ENCODE results near the gene NHLH1. TPM values are rescaled to one million over a fixed set of nuclear protein-coding genes. Genes with fewer than 3 reads are reported as not detected.
"Not testable (repeated sequence)": the region's sequence is repeated elsewhere in the genome, so short reads cannot be mapped to it uniquely, and the experiment has no call there.

Gene NHLH1
- total RNA-seq, 5 donors from 2014 or later (not counting 1 experiment from before 2014, with no cell fraction given) = 0.16 to 0.38 (median 0.38) TPM; not detected in 2

- H3K4me3 ChIP-seq (ENCODE audit: control insufficient read depth in 1 of 2, extremely low read depth in 1 of 2, low read length in 1 of 2); DNase-seq; H3K9me3 ChIP-seq; H3K27me3 ChIP-seq (replicated peaks in 1 of 2; ENCODE audit: control insufficient read depth in 2 of 2, extremely low read depth in 1 of 2, insufficient read depth in 2 of 2, low read length in 1 of 2); POLR2A ChIA-PET; H3K4me1 Mint-ChIP-seq; H3K27ac Mint-ChIP-seq; H3K27ac ChIP-seq (ENCODE audit: low read length); H3K36me3 Mint-ChIP-seq; H3K27me3 Mint-ChIP-seq; CTCF ChIA-PET; ATAC-seq (replicated peaks in 1 of 4); H3K4me3 Mint-ChIP-seq; H3K9me3 Mint-ChIP-seq; H3K4me1 ChIP-seq (ENCODE audit: control insufficient read depth in 1 of 2, extremely low read depth in 1 of 2, insufficient read depth in 2 of 2, low read length in 2 of 2); H3K36me3 ChIP-seq (ENCODE audit: control insufficient read depth in 2 of 2, extremely low read depth in 1 of 2, insufficient read depth in 1 of 2, low read length in 1 of 2): not testable (repeated sequence)
- no CpG with 5 or more reads among the region's 2 CpGs for WGBS (ENCODE audit: insufficient coverage)
Measured at GRCh38 chr1:160384812-160385211, 17.9 kb downstream of the NHLH1 start.

GRCh38 chr1:160388406-160388805 is 21.5 kb downstream of the NHLH1 start:
- CTCF ChIA-PET = interaction anchor here in 1 of 2 donors (0.6 kb wide), 1 partner anchor 1289 kb away, joined by 3 read pairs; no protein-coding TSS in a partner anchor
- not testable (repeated sequence) for H3K27ac Mint-ChIP-seq, H3K4me3 Mint-ChIP-seq

DNA sequence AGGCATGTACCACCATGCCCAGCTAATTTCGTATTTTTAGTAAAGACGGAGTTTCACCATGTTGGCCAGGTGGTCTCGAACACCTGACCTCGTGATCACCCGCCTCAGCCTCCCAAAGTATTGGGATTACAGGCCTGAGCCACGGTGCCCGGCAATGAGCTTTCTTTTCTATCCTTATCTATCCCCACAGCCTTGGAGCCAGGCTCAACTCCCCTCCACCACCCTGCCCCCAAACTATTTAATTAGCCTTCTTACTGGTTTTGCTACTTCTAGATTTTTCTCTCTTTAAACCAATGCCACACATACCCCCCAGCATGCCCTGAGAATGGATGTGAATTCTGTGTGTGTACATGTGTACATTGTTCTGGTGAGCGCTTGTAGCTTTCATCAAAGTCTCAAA is 27.8 kb downstream of the NHLH1 start:
- CTCF ChIA-PET = interaction anchor here (0.5 to 0.7 kb wide), 4 partner anchors 24 to 379 kb away, joined by 3 to 4 read pairs (median 3); partner anchors contain the start of gene SLAMF6 (in 1 of the 2)
- no peak overlapping the region for H3K27ac Mint-ChIP-seq
- no peaks in the 10 kb centered on the region for H3K36me3 ChIP-seq (ENCODE audit: control insufficient read depth in 2 of 2, extremely low read depth in 1 of 2, insufficient read depth in 1 of 2, low read length in 1 of 2)
- H3K4me1 ChIP-seq (ENCODE audit: control insufficient read depth in 1 of 2, extremely low read depth in 1 of 2, insufficient read depth in 2 of 2, low read length in 2 of 2) = peaks cover 0 to under 1% of the 10 kb centered on the region in 2 experiments
- H3K27me3 ChIP-seq (replicated peaks in 1 of 2; ENCODE audit: control insufficient read depth in 2 of 2, extremely low read depth in 1 of 2, insufficient read depth in 2 of 2, low read length in 1 of 2) = peaks cover 0 to 18% of the 10 kb centered on the region in 2 experiments
- peaks cover 3 to 15% of the 10 kb centered on the region in 2 donors for H3K27me3 Mint-ChIP-seq
- no peak for DNase-seq
- peaks cover 0 to 4% (median 0%) of the 10 kb centered on the region in 3 donors for H3K4me1 Mint-ChIP-seq
- no peaks in the 10 kb centered on the region for H3K36me3 Mint-ChIP-seq
- no peak overlapping the region for H3K27ac ChIP-seq (ENCODE audit: low read length)
- POLR2A ChIA-PET = no interaction called here
- no peak overlapping the region for H3K4me3 Mint-ChIP-seq
- no peaks in the 10 kb centered on the region for H3K9me3 ChIP-seq
- H3K4me3 ChIP-seq (ENCODE audit: control insufficient read depth in 1 of 2, extremely low read depth in 1 of 2, low read length in 1 of 2) = no peak overlapping the region
- WGBS (ENCODE audit: insufficient coverage) = 72% methylated on average over 7 of the region's 8 CpGs
- no peaks in the 10 kb centered on the region for H3K9me3 Mint-ChIP-seq
- no peak for ATAC-seq (replicated peaks in 1 of 4)

More at GRCh38 chr1:160388406-160388805, 21.5 kb downstream of the NHLH1 start:
- H3K9me3 ChIP-seq; ATAC-seq (replicated peaks in 1 of 4); POLR2A ChIA-PET; H3K36me3 ChIP-seq (ENCODE audit: control insufficient read depth in 2 of 2, extremely low read depth in 1 of 2, insufficient read depth in 1 of 2, low read length in 1 of 2); H3K4me3 ChIP-seq (ENCODE audit: control insufficient read depth in 1 of 2, extremely low read depth in 1 of 2, low read length in 1 of 2); H3K36me3 Mint-ChIP-seq; H3K4me1 ChIP-seq (ENCODE audit: control insufficient read depth in 1 of 2, extremely low read depth in 1 of 2, insufficient read depth in 2 of 2, low read length in 2 of 2); H3K4me1 Mint-ChIP-seq; H3K27me3 ChIP-seq (replicated peaks in 1 of 2; ENCODE audit: control insufficient read depth in 2 of 2, extremely low read depth in 1 of 2, insufficient read depth in 2 of 2, low read length in 1 of 2); H3K27ac ChIP-seq (ENCODE audit: low read length); DNase-seq; H3K9me3 Mint-ChIP-seq: not testable (repeated sequence)
- peaks cover 11 to 21% of the 10 kb centered on the region in 2 donors for H3K27me3 Mint-ChIP-seq
- 86% methylated on average over 1 of the region's 4 CpGs for WGBS (ENCODE audit: insufficient coverage)

DNA sequence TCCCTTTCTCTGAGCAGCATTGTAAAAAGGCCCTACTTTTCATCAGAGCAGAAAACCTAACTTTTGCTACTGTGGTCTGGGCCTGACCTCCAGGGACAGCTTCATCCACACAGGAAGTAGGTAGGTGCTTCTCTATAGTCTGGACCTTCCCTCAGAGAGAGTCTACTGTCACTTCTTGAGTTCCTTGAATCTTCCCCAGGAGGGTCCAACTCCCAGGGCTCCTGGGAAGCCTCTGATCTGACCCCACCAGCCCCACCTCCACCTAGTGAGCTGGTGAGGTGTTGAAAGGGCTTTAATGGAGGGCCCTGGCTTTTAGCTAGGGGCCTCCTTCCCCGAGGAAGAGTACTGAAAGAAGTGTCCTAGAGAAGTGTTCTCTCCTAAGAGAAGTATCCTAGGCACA is 30.8 kb downstream of the NHLH1 start:
- DNase-seq (no peak), ATAC-seq (replicated peaks in 1 of 4) (no peak)
- Mint-ChIP-seq H3K36me3 (no peaks in the 10 kb centered on the region), H3K4me1 (peaks cover 6 to 12% (median 11%) of the 10 kb centered on the region in 3 donors), H3K27ac (no peak overlapping the region), H3K4me3 (no peak overlapping the region), H3K9me3 (no peaks in the 10 kb centered on the region), H3K27me3 (peaks cover 7 to 24% of the 10 kb centered on the region in 2 donors)
- CTCF ChIA-PET = interaction anchor here in 1 of 2 donors (1.1 kb wide), 1 partner anchor 21 kb away, joined by 4 read pairs; no protein-coding TSS in a partner anchor
- no peak overlapping the region for H3K4me3 ChIP-seq (ENCODE audit: control insufficient read depth in 1 of 2, extremely low read depth in 1 of 2, low read length in 1 of 2)
- no CpG with 5 or more reads among the region's 1 CpG for WGBS (ENCODE audit: insufficient coverage)
- no peak overlapping the region for H3K27ac ChIP-seq (ENCODE audit: low read length)
- H3K36me3 ChIP-seq (ENCODE audit: control insufficient read depth in 2 of 2, extremely low read depth in 1 of 2, insufficient read depth in 1 of 2, low read length in 1 of 2) = no peaks in the 10 kb centered on the region
- peaks cover 0 to 41% of the 10 kb centered on the region in 2 experiments for H3K27me3 ChIP-seq (replicated peaks in 1 of 2; ENCODE audit: control insufficient read depth in 2 of 2, extremely low read depth in 1 of 2, insufficient read depth in 2 of 2, low read length in 1 of 2)
- POLR2A ChIA-PET = no interaction called here
- peaks cover 0 to 17% of the 10 kb centered on the region in 2 experiments for H3K4me1 ChIP-seq (ENCODE audit: control insufficient read depth in 1 of 2, extremely low read depth in 1 of 2, insufficient read depth in 2 of 2, low read length in 2 of 2)
- no peaks in the 10 kb centered on the region for H3K9me3 ChIP-seq

GRCh38 chr1:160398823-160399222 is 32.0 kb downstream of the NHLH1 start:
- H3K9me3 Mint-ChIP-seq = no peaks in the 10 kb centered on the region
- Histone ChIP-seq H3K27me3 (replicated peaks in 1 of 2; ENCODE audit: control insufficient read depth in 2 of 2, extremely low read depth in 1 of 2, insufficient read depth in 2 of 2, low read length in 1 of 2) (peaks cover 0 to 39% of the 10 kb centered on the region in 2 experiments), H3K27ac (ENCODE audit: low read length) (no peak overlapping the region), H3K9me3 (no peaks in the 10 kb centered on the region), H3K4me3 (ENCODE audit: control insufficient read depth in 1 of 2, extremely low read depth in 1 of 2, low read length in 1 of 2) (no peak overlapping the region), H3K4me1 (ENCODE audit: control insufficient read depth in 1 of 2, extremely low read depth in 1 of 2, insufficient read depth in 2 of 2, low read length in 2 of 2) (peaks cover 0 to 17% of the 10 kb centered on the region in 2 experiments), H3K36me3 (ENCODE audit: control insufficient read depth in 2 of 2, extremely low read depth in 1 of 2, insufficient read depth in 1 of 2, low read length in 1 of 2) (no peaks in the 10 kb centered on the region)
- H3K27ac Mint-ChIP-seq = peak overlapping the region in 1 of 2 donors; percentile 6
- DNase-seq = no peak
- WGBS (ENCODE audit: insufficient coverage) = no CpG with 5 or more reads among the region's 4 CpGs
- H3K27me3 Mint-ChIP-seq = peaks cover 7 to 27% of the 10 kb centered on the region in 2 donors
- H3K4me3 Mint-ChIP-seq = peak overlapping the region; percentile 26 to 39 (median 29)
- peaks cover 6 to 12% (median 11%) of the 10 kb centered on the region in 3 donors for H3K4me1 Mint-ChIP-seq
- no peak for ATAC-seq (replicated peaks in 1 of 4)
- POLR2A ChIA-PET = no interaction called here
- H3K36me3 Mint-ChIP-seq = no peaks in the 10 kb centered on the region
- CTCF ChIA-PET = interaction anchor here in 1 of 2 donors (1.1 kb wide), 1 partner anchor 22 kb away, joined by 4 read pairs; no protein-coding TSS in a partner anchor

GRCh38 chr1:160399544-160400222 is 32.8 kb downstream of the NHLH1 start:
- Mint-ChIP-seq H3K9me3 (no peaks in the 10 kb centered on the region), H3K4me3 (peak overlapping the region; percentile 15 to 65 (median 39)), H3K36me3 (no peaks in the 10 kb centered on the region), H3K27ac (no peak overlapping the region), H3K4me1 (peaks cover 6 to 12% (median 11%) of the 10 kb centered on the region in 3 donors), H3K27me3 (peaks cover 7 to 27% of the 10 kb centered on the region in 2 donors)
- peaks cover 0 to 36% of the 10 kb centered on the region in 2 experiments for H3K27me3 ChIP-seq (replicated peaks in 1 of 2; ENCODE audit: control insufficient read depth in 2 of 2, extremely low read depth in 1 of 2, insufficient read depth in 2 of 2, low read length in 1 of 2)
- no peak for DNase-seq
- WGBS (ENCODE audit: insufficient coverage) = 33% methylated on average over 4 of the region's 17 CpGs
- ChIA-PET CTCF (no interaction called here), POLR2A (no interaction called here)
- no peak for ATAC-seq (replicated peaks in 1 of 4)
- no peaks in the 10 kb centered on the region for H3K9me3 ChIP-seq
- H3K4me1 ChIP-seq (ENCODE audit: control insufficient read depth in 1 of 2, extremely low read depth in 1 of 2, insufficient read depth in 2 of 2, low read length in 2 of 2) = peaks cover 0 to 17% of the 10 kb centered on the region in 2 experiments
- peak overlapping the region; percentile 27 to 65 for H3K4me3 ChIP-seq (ENCODE audit: control insufficient read depth in 1 of 2, extremely low read depth in 1 of 2, low read length in 1 of 2)
- no peak overlapping the region for H3K27ac ChIP-seq (ENCODE audit: low read length)
- no peaks in the 10 kb centered on the region for H3K36me3 ChIP-seq (ENCODE audit: control insufficient read depth in 2 of 2, extremely low read depth in 1 of 2, insufficient read depth in 1 of 2, low read length in 1 of 2)
